ENCODE results near the gene LIME1.

Gene LIME1

GRCh38 chr20:63750807-63751470, 14.5 kb downstream of the LIME1 start:
- DNase-seq (ENCODE audit: low spot score): no peak

GRCh38 chr20:63751471-63752271, 15.2 kb downstream of the LIME1 start:
- DNase-seq (ENCODE audit: low spot score): no peak

GRCh38 chr20:63752411-63753101, 16.1 kb downstream of the LIME1 start:
- no peak for DNase-seq (ENCODE audit: low spot score)

- DNase-seq (ENCODE audit: low spot score): no peak
Observed at GRCh38 chr20:63753381-63753780, 16.9 kb downstream of the LIME1 start.

GRCh38 chr20:63754008-63754407, 17.5 kb downstream of the LIME1 start:
- DNase-seq (ENCODE audit: low spot score): no peak

- no peak for DNase-seq (ENCODE audit: low spot score)
Observed at GRCh38 chr20:63755933-63756647, 19.6 kb downstream of the LIME1 start.

- no peak for DNase-seq (ENCODE audit: low spot score)
Observed at GRCh38 chr20:63756648-63756991, 20.2 kb downstream of the LIME1 start.

GRCh38 chr20:63758152-63758551, 21.7 kb downstream of the LIME1 start:
- DNase-seq (ENCODE audit: low spot score): no peak

GRCh38 chr20:63759377-63759901, 23.0 kb downstream of the LIME1 start:
- DNase-seq (ENCODE audit: low spot score): no peak

- DNase-seq (ENCODE audit: low spot score): peak; percentile 6
Observed at GRCh38 chr20:63765082-63765873, 28.8 kb downstream of the LIME1 start.

GRCh38 chr20:63765902-63766301, 29.4 kb downstream of the LIME1 start:
- DNase-seq (ENCODE audit: low spot score): no peak

- DNase-seq (ENCODE audit: low spot score): no peak
Observed at GRCh38 chr20:63766695-63767426, 30.4 kb downstream of the LIME1 start.

- no peak for DNase-seq (ENCODE audit: low spot score)
Observed at GRCh38 chr20:63767456-63767855, 31.0 kb downstream of the LIME1 start.

GRCh38 chr20:63767886-63768285, 31.4 kb downstream of the LIME1 start:
- DNase-seq (ENCODE audit: low spot score): no peak

GRCh38 chr20:63768591-63769515, 32.4 kb downstream of the LIME1 start:
- no peak for DNase-seq (ENCODE audit: low spot score)

GRCh38 chr20:63769891-63770474, 33.5 kb downstream of the LIME1 start:
- no peak for DNase-seq (ENCODE audit: low spot score)

GRCh38 chr20:63771046-63771707, 34.7 kb downstream of the LIME1 start:
- no peak for DNase-seq (ENCODE audit: low spot score)

- DNase-seq (ENCODE audit: low spot score): no peak
Observed at GRCh38 chr20:63772781-63773518, 36.5 kb downstream of the LIME1 start.
